HepG2 (cell line): ENCODE measurements around the gene MFAP4. TPM values are rescaled to one million over a fixed set of nuclear protein-coding genes. Genes with fewer than 3 reads are reported as not detected.
A peak's percentile ranks its signal among the peaks of the same experiment; 100 is the strongest.

Experiments used
- AKAP8 ChIP-seq: sonication (generic); formaldehyde crosslinking; IDR thresholded peaks from 2 replicates; pipeline ENCODE4 v1.5.1; 2020; ENCODE audit warnings: mild to moderate bottlenecking, missing genetic modification reagents
- BCL6 ChIP-seq: IDR thresholded peaks from 2 replicates; pipeline ENCODE4 v1.6.1; 2016; ENCODE audit warnings: missing genetic modification reagents, missing compliant biosample characterization
- ESRRA ChIP-seq: sonication (generic); formaldehyde crosslinking; IDR thresholded peaks from 2 replicates; pipeline ENCODE4 v1.5.1; 2020; ENCODE audit warnings: mild to moderate bottlenecking, low read depth, missing genetic modification reagents
- GATAD2A ChIP-seq: IDR thresholded peaks from 2 replicates; pipeline ENCODE4 v1.6.1; 2016
- HNF4A ChIP-seq: sonication (generic); formaldehyde crosslinking; IDR thresholded peaks from 2 replicates; pipeline ENCODE4 v1.4.0; 2020; ENCODE audit warnings: missing genetic modification reagents
- ISL2 ChIP-seq: sonication (generic); formaldehyde crosslinking; IDR thresholded peaks from 2 replicates; pipeline ENCODE4 v1.5.0; 2020; ENCODE audit warnings: missing genetic modification reagents
- KDM2A ChIP-seq: sonication (generic); formaldehyde crosslinking; IDR thresholded peaks from 2 replicates; pipeline ENCODE4 v1.4.0; 2020; ENCODE audit warnings: low read depth, missing genetic modification reagents, borderline replicate concordance
- MED13 ChIP-seq: sonication (generic); formaldehyde crosslinking; IDR thresholded peaks from 2 replicates; pipeline ENCODE4 v1.5.0; 2020; ENCODE audit warnings: missing genetic modification reagents
- PHF20 ChIP-seq: sonication (generic); formaldehyde crosslinking; IDR thresholded peaks from 2 replicates; pipeline ENCODE4 v1.5.0; 2020; ENCODE audit warnings: mild to moderate bottlenecking, missing genetic modification reagents
- SOX6 ChIP-seq, 2 experiments: fragments of 450-650 bp in 1 of 2; sonication (generic) in 1 of 2; formaldehyde crosslinking in 1 of 2; IDR thresholded peaks; 2 replicates each; pipeline versions ENCODE4 v1.4.0 to v1.6.1; 2017 to 2020; ENCODE audit warnings: antibody characterized with exemption in 1 of 2, mild to moderate bottlenecking in 1 of 2, missing genetic modification reagents in 1 of 2
- ZBTB7A ChIP-seq: sonication (generic); formaldehyde crosslinking; IDR thresholded peaks from 2 replicates; pipeline ENCODE4 v1.8.0; 2022; ENCODE audit warnings: mild to moderate bottlenecking, missing genetic modification reagents
- ZNF33B ChIP-seq: sonication (generic); formaldehyde crosslinking; IDR thresholded peaks from 2 replicates; pipeline ENCODE4 v1.5.1; 2020; ENCODE audit warnings: mild to moderate bottlenecking, missing genetic modification reagents
- ZSCAN25 ChIP-seq: sonication (generic); formaldehyde crosslinking; IDR thresholded peaks from 2 replicates; pipeline ENCODE4 v1.8.0; 2022; ENCODE audit warnings: mild to moderate bottlenecking, missing genetic modification reagents
- polyA plus RNA-seq, 8 experiments: library from polyadenylated mRNA; depleted of rRNA in 3 of 8; stranded (reverse) in 7 of 8; unstranded in 1 of 8; fragments of >200 nt; fragmentation: Illumina TruSeq in 4 of 8; extraction: Trizol in 4 of 8; gene quantifications; 2 replicates each; pipeline versions ENCODE4 v1.2.1 to v1.2.3, GENCODE V29; 2011 to 2016; ENCODE audit warnings: low read depth in 4 of 8, missing spikeins in 1 of 8, mixed read lengths in 1 of 8; ENCODE audit not compliant: insufficient read depth in 1 of 8
- total RNA-seq, 5 experiments: library from RNA; depleted of rRNA; stranded (reverse); fragments of >200 nt; fragmentation: Illumina TruSeq; extraction: Trizol; gene quantifications; 2 replicates each; pipeline ENCODE4 v1.2.3, GENCODE V29; 2016; ENCODE audit warnings: low read depth in 1 of 5
- TF ChIP-seq, protein P1 (sequence below): IDR thresholded peaks from 2 replicates; pipeline ENCODE4 v1.6.1; 2018; ENCODE audit warnings: missing genetic modification reagents
- TF ChIP-seq, protein P2 (sequence below): sonication (generic); formaldehyde crosslinking; IDR thresholded peaks from 2 replicates; pipeline ENCODE4 v1.5.1; 2020; ENCODE audit warnings: mild to moderate bottlenecking, missing genetic modification reagents, moderate library complexity
- TF ChIP-seq, protein P3 (sequence below): sonication (generic); formaldehyde crosslinking; IDR thresholded peaks from 2 replicates; pipeline ENCODE4 v1.5.0; 2020; ENCODE audit warnings: mild to moderate bottlenecking, missing genetic modification reagents, moderate library complexity
- TF ChIP-seq, protein P4 (sequence below): sonication (generic); formaldehyde crosslinking; IDR thresholded peaks from 2 replicates; pipeline ENCODE4 v1.5.1; 2020; ENCODE audit warnings: mild to moderate bottlenecking, missing genetic modification reagents, moderate library complexity
- TF ChIP-seq, protein P5 (sequence below): IDR thresholded peaks from 2 replicates; pipeline ENCODE4 v1.6.1; 2016; ENCODE audit warnings: mild to moderate bottlenecking

The MFAP4 gene
- total and polyA plus RNA-seq, 2 of the 13 experiments (the other 11 are each of a cell fraction or from before 2014, with no cell fraction given): 0.08 TPM; not detected in 1

DNA sequence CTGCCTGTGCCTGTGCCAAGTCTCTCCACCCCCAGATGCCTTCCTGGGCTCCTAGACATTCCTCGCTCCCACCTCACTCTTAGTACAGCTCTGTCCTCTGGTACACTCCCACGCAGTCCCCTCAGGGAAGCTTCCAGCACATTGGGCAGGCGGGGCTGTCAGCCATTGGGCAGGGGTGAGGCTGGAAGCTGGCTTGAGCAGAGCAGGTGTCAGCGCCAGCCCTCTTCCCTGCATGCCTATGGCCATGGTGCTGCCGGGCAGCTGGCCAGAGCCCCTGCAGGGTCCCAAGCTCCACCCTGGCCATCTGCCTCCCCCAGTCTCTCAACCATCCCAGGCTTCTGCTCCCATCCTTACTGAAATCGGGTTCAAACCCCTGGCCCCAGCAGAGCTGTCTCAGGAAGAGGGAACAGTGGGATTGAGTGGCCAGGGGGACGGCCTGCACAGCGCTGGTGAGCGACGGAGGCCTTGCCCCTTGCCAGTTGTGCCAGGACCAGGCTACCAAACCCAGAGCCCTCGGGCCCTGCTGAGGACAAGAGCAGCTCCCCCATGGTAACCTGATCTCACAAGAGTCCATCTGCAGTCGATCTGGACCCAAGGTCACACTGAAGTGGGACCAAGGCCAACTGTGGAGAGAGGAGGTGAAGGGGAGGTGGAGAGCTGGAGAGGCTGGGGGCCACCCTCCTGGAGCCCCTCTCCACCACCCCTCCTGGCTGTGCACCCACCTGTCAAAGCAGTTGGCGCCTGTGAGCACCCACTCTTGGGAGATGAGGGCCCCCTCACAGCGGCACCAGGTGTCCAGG lies 22.1 kb downstream of the MFAP4 start (continued):
- TF ChIP-seq SOX6 (IDR thresholded peaks at IDR 0.05) (no peak), SOX6 (CRISPR knock-in tag; IDR thresholded peaks at IDR 0.05) (peak; percentile 33; the same call in 1 of the 2 replicates), ZNF33B (CRISPR knock-in tag) (0 out of 2 replicates have a peak, but pooled peaks have one; percentile 27), ESRRA (CRISPR knock-in tag) (peak; percentile 57; the same call in 1 of the 2 replicates), PHF20 (CRISPR knock-in tag) (0 out of 2 replicates have a peak, but pooled peaks have one; percentile 10), GATAD2A (CRISPR knock-in tag) (peak; percentile 30; the same call in 1 of the 2 replicates), HNF4A (CRISPR knock-in tag) (peak; percentile 86), BCL6 (CRISPR knock-in tag) (no peak), ISL2 (CRISPR knock-in tag) (0 out of 2 replicates have a peak, but pooled peaks have one; percentile 35), MED13 (CRISPR knock-in tag) (0 out of 2 replicates have a peak, but pooled peaks have one; percentile 55), ZBTB7A (CRISPR knock-in tag) (0 out of 2 replicates have a peak, but pooled peaks have one; percentile 39), ZSCAN25 (CRISPR knock-in tag) (peak; percentile 95), KDM2A (CRISPR knock-in tag) (peak; percentile 37; the same call in 1 of the 2 replicates), AKAP8 (CRISPR knock-in tag) (no peak)
- TF ChIP-seq, protein P1, sequence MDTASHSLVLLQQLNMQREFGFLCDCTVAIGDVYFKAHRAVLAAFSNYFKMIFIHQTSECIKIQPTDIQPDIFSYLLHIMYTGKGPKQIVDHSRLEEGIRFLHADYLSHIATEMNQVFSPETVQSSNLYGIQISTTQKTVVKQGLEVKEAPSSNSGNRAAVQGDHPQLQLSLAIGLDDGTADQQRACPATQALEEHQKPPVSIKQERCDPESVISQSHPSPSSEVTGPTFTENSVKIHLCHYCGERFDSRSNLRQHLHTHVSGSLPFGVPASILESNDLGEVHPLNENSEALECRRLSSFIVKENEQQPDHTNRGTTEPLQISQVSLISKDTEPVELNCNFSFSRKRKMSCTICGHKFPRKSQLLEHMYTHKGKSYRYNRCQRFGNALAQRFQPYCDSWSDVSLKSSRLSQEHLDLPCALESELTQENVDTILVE: no peak
- TF ChIP-seq, protein P2, sequence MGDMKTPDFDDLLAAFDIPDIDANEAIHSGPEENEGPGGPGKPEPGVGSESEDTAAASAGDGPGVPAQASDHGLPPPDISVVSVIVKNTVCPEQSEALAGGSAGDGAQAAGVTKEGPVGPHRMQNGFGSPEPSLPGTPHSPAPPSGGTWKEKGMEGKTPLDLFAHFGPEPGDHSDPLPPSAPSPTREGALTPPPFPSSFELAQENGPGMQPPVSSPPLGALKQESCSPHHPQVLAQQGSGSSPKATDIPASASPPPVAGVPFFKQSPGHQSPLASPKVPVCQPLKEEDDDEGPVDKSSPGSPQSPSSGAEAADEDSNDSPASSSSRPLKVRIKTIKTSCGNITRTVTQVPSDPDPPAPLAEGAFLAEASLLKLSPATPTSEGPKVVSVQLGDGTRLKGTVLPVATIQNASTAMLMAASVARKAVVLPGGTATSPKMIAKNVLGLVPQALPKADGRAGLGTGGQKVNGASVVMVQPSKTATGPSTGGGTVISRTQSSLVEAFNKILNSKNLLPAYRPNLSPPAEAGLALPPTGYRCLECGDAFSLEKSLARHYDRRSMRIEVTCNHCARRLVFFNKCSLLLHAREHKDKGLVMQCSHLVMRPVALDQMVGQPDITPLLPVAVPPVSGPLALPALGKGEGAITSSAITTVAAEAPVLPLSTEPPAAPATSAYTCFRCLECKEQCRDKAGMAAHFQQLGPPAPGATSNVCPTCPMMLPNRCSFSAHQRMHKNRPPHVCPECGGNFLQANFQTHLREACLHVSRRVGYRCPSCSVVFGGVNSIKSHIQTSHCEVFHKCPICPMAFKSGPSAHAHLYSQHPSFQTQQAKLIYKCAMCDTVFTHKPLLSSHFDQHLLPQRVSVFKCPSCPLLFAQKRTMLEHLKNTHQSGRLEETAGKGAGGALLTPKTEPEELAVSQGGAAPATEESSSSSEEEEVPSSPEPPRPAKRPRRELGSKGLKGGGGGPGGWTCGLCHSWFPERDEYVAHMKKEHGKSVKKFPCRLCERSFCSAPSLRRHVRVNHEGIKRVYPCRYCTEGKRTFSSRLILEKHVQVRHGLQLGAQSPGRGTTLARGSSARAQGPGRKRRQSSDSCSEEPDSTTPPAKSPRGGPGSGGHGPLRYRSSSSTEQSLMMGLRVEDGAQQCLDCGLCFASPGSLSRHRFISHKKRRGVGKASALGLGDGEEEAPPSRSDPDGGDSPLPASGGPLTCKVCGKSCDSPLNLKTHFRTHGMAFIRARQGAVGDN (CRISPR knock-in tag): peak; percentile 81
- TF ChIP-seq, protein P3, sequence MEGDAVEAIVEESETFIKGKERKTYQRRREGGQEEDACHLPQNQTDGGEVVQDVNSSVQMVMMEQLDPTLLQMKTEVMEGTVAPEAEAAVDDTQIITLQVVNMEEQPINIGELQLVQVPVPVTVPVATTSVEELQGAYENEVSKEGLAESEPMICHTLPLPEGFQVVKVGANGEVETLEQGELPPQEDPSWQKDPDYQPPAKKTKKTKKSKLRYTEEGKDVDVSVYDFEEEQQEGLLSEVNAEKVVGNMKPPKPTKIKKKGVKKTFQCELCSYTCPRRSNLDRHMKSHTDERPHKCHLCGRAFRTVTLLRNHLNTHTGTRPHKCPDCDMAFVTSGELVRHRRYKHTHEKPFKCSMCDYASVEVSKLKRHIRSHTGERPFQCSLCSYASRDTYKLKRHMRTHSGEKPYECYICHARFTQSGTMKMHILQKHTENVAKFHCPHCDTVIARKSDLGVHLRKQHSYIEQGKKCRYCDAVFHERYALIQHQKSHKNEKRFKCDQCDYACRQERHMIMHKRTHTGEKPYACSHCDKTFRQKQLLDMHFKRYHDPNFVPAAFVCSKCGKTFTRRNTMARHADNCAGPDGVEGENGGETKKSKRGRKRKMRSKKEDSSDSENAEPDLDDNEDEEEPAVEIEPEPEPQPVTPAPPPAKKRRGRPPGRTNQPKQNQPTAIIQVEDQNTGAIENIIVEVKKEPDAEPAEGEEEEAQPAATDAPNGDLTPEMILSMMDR (CRISPR knock-in tag): peak; percentile 14; the same call in 1 of the 2 replicates
- TF ChIP-seq, protein P4, sequence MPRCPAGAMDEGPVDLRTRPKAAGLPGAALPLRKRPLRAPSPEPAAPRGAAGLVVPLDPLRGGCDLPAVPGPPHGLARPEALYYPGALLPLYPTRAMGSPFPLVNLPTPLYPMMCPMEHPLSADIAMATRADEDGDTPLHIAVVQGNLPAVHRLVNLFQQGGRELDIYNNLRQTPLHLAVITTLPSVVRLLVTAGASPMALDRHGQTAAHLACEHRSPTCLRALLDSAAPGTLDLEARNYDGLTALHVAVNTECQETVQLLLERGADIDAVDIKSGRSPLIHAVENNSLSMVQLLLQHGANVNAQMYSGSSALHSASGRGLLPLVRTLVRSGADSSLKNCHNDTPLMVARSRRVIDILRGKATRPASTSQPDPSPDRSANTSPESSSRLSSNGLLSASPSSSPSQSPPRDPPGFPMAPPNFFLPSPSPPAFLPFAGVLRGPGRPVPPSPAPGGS (CRISPR knock-in tag): peak; percentile 62; the same call in 1 of the 2 replicates
- TF ChIP-seq, protein P5, sequence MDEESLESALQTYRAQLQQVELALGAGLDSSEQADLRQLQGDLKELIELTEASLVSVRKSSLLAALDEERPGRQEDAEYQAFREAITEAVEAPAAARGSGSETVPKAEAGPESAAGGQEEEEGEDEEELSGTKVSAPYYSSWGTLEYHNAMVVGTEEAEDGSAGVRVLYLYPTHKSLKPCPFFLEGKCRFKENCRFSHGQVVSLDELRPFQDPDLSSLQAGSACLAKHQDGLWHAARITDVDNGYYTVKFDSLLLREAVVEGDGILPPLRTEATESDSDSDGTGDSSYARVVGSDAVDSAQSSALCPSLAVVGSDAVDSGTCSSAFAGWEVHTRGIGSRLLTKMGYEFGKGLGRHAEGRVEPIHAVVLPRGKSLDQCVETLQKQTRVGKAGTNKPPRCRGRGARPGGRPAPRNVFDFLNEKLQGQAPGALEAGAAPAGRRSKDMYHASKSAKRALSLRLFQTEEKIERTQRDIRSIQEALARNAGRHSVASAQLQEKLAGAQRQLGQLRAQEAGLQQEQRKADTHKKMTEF (CRISPR knock-in tag): peak; percentile 44; the same call in 1 of the 2 replicates
